ENCODE data around the gene ANO8. TPM values are rescaled to one million over a fixed set of nuclear protein-coding genes. Genes with fewer than 3 reads are reported as not detected.

ANO8 gene
- total and polyA plus RNA-seq, 2 of the 13 experiments (the other 11 are each of a cell fraction or from before 2014, with no cell fraction given): 1.8 to 3.5 TPM

- Histone ChIP-seq H3K4me1 (ENCODE audit: insufficient read depth, low read length) (peaks cover 33% of the 10 kb centered on the region), H3K27ac (ENCODE audit: extremely low read length, insufficient read depth, low read length) (no peak overlapping the region), H4K20me1 (ENCODE audit: insufficient read depth, low read length) (no peaks in the 10 kb centered on the region), H3K79me2 (ENCODE audit: insufficient read depth, low read length) (peaks cover 3% of the 10 kb centered on the region), H3K9me3 (ENCODE audit: low read length) (no peaks in the 10 kb centered on the region), H3K36me3 (replicated peaks in 1 of 2; ENCODE audit: control insufficient read depth in 1 of 2, insufficient read depth in 2 of 2, low read length in 2 of 2) (no peaks in the 10 kb centered on the region), H3K4me2 (ENCODE audit: low read depth, low read length) (peak overlapping the region; percentile 97), H2AFZ (ENCODE audit: low read length) (no peak overlapping the region), H3K4me3 (replicated peaks in 1 of 3; ENCODE audit: insufficient read depth in 1 of 3, low read depth in 2 of 3, low read length in 3 of 3) (peak overlapping the region; percentile 47 to 81 (median 61); a peak in 5 of 6 replicates), H3K9ac (ENCODE audit: insufficient read depth, low read depth, low read length) (peak overlapping the region; percentile 58; the same call in 1 of the 2 replicates), H3K27me3 (ENCODE audit: control insufficient read depth in 1 of 2, insufficient read depth in 2 of 2, low read length in 2 of 2) (no peaks in the 10 kb centered on the region)
- POLR2A ChIA-PET: interaction anchor here (0.8 to 1.8 kb wide), 4 partner anchors 13 to 79 kb away, joined by 3 to 5 read pairs (median 4); no protein-coding TSS in a partner anchor
- intact Hi-C loops (cut with micrococcal nuclease; ENCODE audit: unreplicated experiment): loop anchor here (1.0 kb wide), 1 partner anchor 89 kb away; the partner anchor contains the start of gene USE1
- in situ Hi-C loops (cut with HindIII; ENCODE audit: extremely low pct_ligation_motif_present, low pct_unique_long_range_greater_than_20kb): no loop called here
- FAIRE-seq: no peak
- TF ChIP-seq SMC3 (IDR thresholded peaks at IDR 0.05; ENCODE audit: low read length) (no peak), HMGXB4 (CRISPR knock-in tag; IDR thresholded peaks at IDR 0.05; ENCODE audit: borderline replicate concordance in 1 of 2, low read depth in 1 of 2) (no peak), ATAD3A (CRISPR knock-in tag; IDR thresholded peaks at IDR 0.05) (no peak), REXO4 (CRISPR knock-in tag; IDR thresholded peaks at IDR 0.05; ENCODE audit: borderline replicate concordance) (no peak), ZNF121 (CRISPR knock-in tag; IDR thresholded peaks at IDR 0.05) (0 out of 2 replicates have a peak, but pooled peaks have one; percentile 19), ZNF839 (CRISPR knock-in tag; IDR thresholded peaks at IDR 0.05; ENCODE audit: borderline replicate concordance) (no peak)
- TF ChIP-seq, protein P1, sequence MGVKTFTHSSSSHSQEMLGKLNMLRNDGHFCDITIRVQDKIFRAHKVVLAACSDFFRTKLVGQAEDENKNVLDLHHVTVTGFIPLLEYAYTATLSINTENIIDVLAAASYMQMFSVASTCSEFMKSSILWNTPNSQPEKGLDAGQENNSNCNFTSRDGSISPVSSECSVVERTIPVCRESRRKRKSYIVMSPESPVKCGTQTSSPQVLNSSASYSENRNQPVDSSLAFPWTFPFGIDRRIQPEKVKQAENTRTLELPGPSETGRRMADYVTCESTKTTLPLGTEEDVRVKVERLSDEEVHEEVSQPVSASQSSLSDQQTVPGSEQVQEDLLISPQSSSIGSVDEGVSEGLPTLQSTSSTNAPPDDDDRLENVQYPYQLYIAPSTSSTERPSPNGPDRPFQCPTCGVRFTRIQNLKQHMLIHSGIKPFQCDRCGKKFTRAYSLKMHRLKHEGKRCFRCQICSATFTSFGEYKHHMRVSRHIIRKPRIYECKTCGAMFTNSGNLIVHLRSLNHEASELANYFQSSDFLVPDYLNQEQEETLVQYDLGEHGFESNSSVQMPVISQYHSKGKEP (CRISPR knock-in tag; IDR thresholded peaks at IDR 0.05): no peak
- WGBS (ENCODE audit: low lambda C conversion rate): 41% methylated on average over 8 of the region's 12 CpGs
- ATAC-seq: no peak
- CTCF ChIA-PET (ENCODE audit: low intra/inter-chr PET ratio, low total read pairs): no interaction called here
- BruUV-seq (replicated peaks): no TSS peak
- no peak for DNase-seq (ENCODE audit: low spot score)
These were observed 30.8 kb downstream of the ANO8 start for GRCh38 chr19:17303940-17304267.
